K562 (cell line): Measurements from ENCODE around the gene AJAP1. TPM values are rescaled to one million over a fixed set of nuclear protein-coding genes. Genes with fewer than 3 reads are reported as not detected.

ENCODE experiments used
- ATAC-seq: fragments of 200-7000 bp; cut with Tn5 transposase; 3 replicates; pipeline ENCODE4 v1.9.1; 2020; ENCODE audit warnings: moderate library complexity
- BruUV-seq: library from RNA; stranded (reverse); fragments of 400-500 nt; replicated peaks from 2 replicates; lab custom pipeline; 2021; lab: Mats Ljungman, UMichigan
- CTCF ChIA-PET: fragments of 300-600 bp; formaldehyde crosslinking; extraction: SDS; loops from one replicate; lab custom pipeline; 2021; ENCODE audit warnings: low intra/inter-chr PET ratio; lab: Yijun Ruan, JAX
- POLR2A ChIA-PET: fragments of 300-600, 350-650 bp; sonication (Branson Sonifier 250); formaldehyde crosslinking; extraction: SDS; loops from one replicate; lab custom pipeline; 2021; ENCODE audit warnings: antibody characterized with exemption, inconsistent platforms; lab: Yijun Ruan, JAX
- DNase-seq, 4 experiments: peaks; one replicate each; pipeline versions ENCODE4 v3.0.0 to v3.0.0-alpha.2; 2011 to 2018; ENCODE audit warnings: low spot score in 3 of 4, mixed read lengths in 3 of 4; ENCODE audit errors: extremely low read depth in 1 of 4
- FAIRE-seq: peaks from 2 replicates; lab custom pipeline; 2011; peaks lifted over from hg19 to GRCh38; lab: Jason Lieb, UNC
- H2AFZ ChIP-seq: 2 replicates; pipeline ENCODE4 v1.6.0; 2011; ENCODE audit warnings: low read depth, low read length, control low read depth, inconsistent platforms
- H3K27ac ChIP-seq: fragments of 200-600 bp; 3 replicates; pipeline ENCODE4 v1.8.0; 2011; ENCODE audit warnings: low read depth, mild to moderate bottlenecking, control low read depth, inconsistent platforms, low read length, moderate library complexity, mixed read lengths; ENCODE audit errors: extremely low read depth
- H3K27me3 ChIP-seq, 2 experiments: fragments of 300-600 bp in 1 of 2; 2 replicates in 1 of 2; 3 replicates in 1 of 2; pipeline versions ENCODE4 v1.6.0 to v1.8.0; 2011; ENCODE audit warnings: inconsistent platforms in 2 of 2, low read length in 2 of 2, mild to moderate bottlenecking in 1 of 2, mixed read lengths in 1 of 2, moderate library complexity in 1 of 2; ENCODE audit not compliant: control insufficient read depth in 2 of 2, insufficient read depth in 2 of 2
- H3K36me3 ChIP-seq: fragments of 300-600 bp; 3 replicates; pipeline ENCODE4 v1.8.0; 2011; ENCODE audit warnings: mild to moderate bottlenecking, low read length, inconsistent platforms; ENCODE audit not compliant: control insufficient read depth, insufficient read depth
- H3K4me1 ChIP-seq, 2 experiments: fragments of 200-600 bp in 1 of 2; replicated peaks in 1 of 2; 2 replicates in 1 of 2; 3 replicates in 1 of 2; pipeline versions ENCODE4 v1.5.1 to v1.8.0; 2011; ENCODE audit warnings: inconsistent platforms in 2 of 2, low read length in 2 of 2, mild to moderate bottlenecking in 1 of 2, mixed read lengths in 1 of 2, moderate library complexity in 1 of 2; ENCODE audit not compliant: control insufficient read depth in 2 of 2, insufficient read depth in 2 of 2
- H3K4me2 ChIP-seq: 2 replicates; pipeline ENCODE4 v1.6.1; 2011; ENCODE audit warnings: low read length, control low read depth, inconsistent platforms, mixed read lengths; ENCODE audit not compliant: insufficient read depth
- H3K4me3 ChIP-seq: fragments of 200-600 bp; sonication (generic), shearing (Covaris generic); 2 replicates; pipeline ENCODE4 v1.5.1; 2016; ENCODE audit warnings: control low read depth, inconsistent platforms
- H3K79me2 ChIP-seq: fragments of 200-600 bp; 3 replicates; pipeline ENCODE4 v1.8.0; 2011; ENCODE audit warnings: low read length, inconsistent platforms; ENCODE audit not compliant: control insufficient read depth, insufficient read depth
- H3K9ac ChIP-seq, 2 experiments: 2 replicates each; pipeline versions ENCODE4 v1.6.0 to v1.6.1; 2011; ENCODE audit warnings: low read depth in 2 of 2, low read length in 2 of 2, control low read depth in 1 of 2, inconsistent platforms in 1 of 2, mild to moderate bottlenecking in 1 of 2, mixed read lengths in 1 of 2; ENCODE audit not compliant: insufficient read depth in 1 of 2
- H3K9me1 ChIP-seq: one replicate; pipeline ENCODE4 v1.6.0; 2011; ENCODE audit warnings: inconsistent platforms, mild to moderate bottlenecking, low read length, moderate library complexity; ENCODE audit not compliant: control insufficient read depth, insufficient read depth
- H3K9me3 ChIP-seq: replicated peaks from 2 replicates; pipeline ENCODE4 v1.5.1; 2011; ENCODE audit warnings: low read depth, low read length, inconsistent platforms; ENCODE audit not compliant: control insufficient read depth, insufficient read depth
- H4K20me1 ChIP-seq: replicated peaks from 2 replicates; pipeline ENCODE4 v1.6.1; 2011; ENCODE audit warnings: low read length, inconsistent platforms, mixed read lengths; ENCODE audit not compliant: control insufficient read depth, insufficient read depth
- CBX1 ChIP-seq: sonication (generic); IDR thresholded peaks from 2 replicates; pipeline ENCODE4 v1.6.1; 2016; ENCODE audit warnings: antibody characterized with exemption, low read depth, mild to moderate bottlenecking
- GATAD2B ChIP-seq: fragments of 450-650 bp; IDR thresholded peaks from 2 replicates; pipeline ENCODE4 v1.6.1; 2017; ENCODE audit warnings: mild to moderate bottlenecking, borderline replicate concordance
- HMGN3 ChIP-seq: IDR thresholded peaks from 2 replicates; pipeline ENCODE4 v1.6.1; 2011; ENCODE audit warnings: borderline replicate concordance, low read depth, mild to moderate bottlenecking, mixed read lengths, low read length; ENCODE audit not compliant: insufficient read length; ENCODE audit errors: extremely low read depth
- KDM5B ChIP-seq: fragments of 200-600 bp; sonication (generic); IDR thresholded peaks from 2 replicates; pipeline ENCODE4 v1.6.1; 2012; ENCODE audit warnings: low read depth, mild to moderate bottlenecking, moderate library complexity, low read length, control low read depth, inconsistent platforms; ENCODE audit not compliant: insufficient replicate concordance
- POU5F1 ChIP-seq: fragments of 150-350 bp; IDR thresholded peaks from 2 replicates; pipeline ENCODE4 v1.6.1; 2014; ENCODE audit warnings: borderline replicate concordance, low read length, low read depth, mild to moderate bottlenecking; ENCODE audit not compliant: partially characterized antibody
- SAP30 ChIP-seq: fragments of 200-600 bp; sonication (generic); IDR thresholded peaks from 2 replicates; pipeline ENCODE4 v1.6.1; 2012; ENCODE audit warnings: borderline replicate concordance, low read depth, mild to moderate bottlenecking, moderate library complexity, low read length, control low read depth, inconsistent platforms; ENCODE audit not compliant: insufficient read depth, poor library complexity, severe bottlenecking
- SP2 ChIP-seq: IDR thresholded peaks from 2 replicates; pipeline ENCODE4 v1.6.1; 2011; ENCODE audit warnings: mild to moderate bottlenecking, low read depth, low read length, moderate library complexity; ENCODE audit not compliant: poor library complexity, severe bottlenecking; ENCODE audit errors: extremely low read depth
- SREBF1 ChIP-seq: fragments of 150-350 bp; IDR thresholded peaks from 2 replicates; pipeline ENCODE4 v1.6.1; 2014; ENCODE audit warnings: antibody characterized with exemption, low read depth, low read length, borderline replicate concordance
- ZBTB5 ChIP-seq: fragments of 450-650 bp; IDR thresholded peaks from 2 replicates; pipeline ENCODE4 v1.6.1; 2017; ENCODE audit warnings: antibody characterized with exemption
- ZMIZ1 ChIP-seq, 2 experiments: fragments of 150-350 bp in 1 of 2; IDR thresholded peaks; 2 replicates each; pipeline ENCODE4 v1.6.1; 2012 to 2016; ENCODE audit warnings: low read depth in 2 of 2, low read length in 2 of 2, mild to moderate bottlenecking in 1 of 2, moderate library complexity in 1 of 2
- ZNF263 ChIP-seq: sonication (generic); formaldehyde crosslinking; IDR thresholded peaks from 2 replicates; pipeline ENCODE4 v1.8.0; 2022; ENCODE audit warnings: mild to moderate bottlenecking, missing genetic modification reagents, borderline replicate concordance
- WGBS: fragments of 100-300 bp; shearing (Covaris generic); methylation state at CpG from one replicate; pipeline ENCODE4 v1.1.6; 2016; ENCODE audit warnings: low coverage, mixed read lengths; ENCODE audit not compliant: insufficient coverage; ENCODE audit errors: missing lambda C conversion rate; 5-methylcytosine and 5-hydroxymethylcytosine counted together
- in situ Hi-C: fragments of 300-500 bp; cut with MboI; formaldehyde crosslinking; loops from 4 replicates; pipeline ENCODE4 v1.15.0; 2018; ENCODE audit warnings: inconsistent platforms, mixed read lengths
- intact Hi-C: fragments of 100-400 bp; cut with micrococcal nuclease; formaldehyde crosslinking; loops from 2 replicates; pipeline ENCODE4 v1.14.2; 2022
- polyA plus RNA-seq, 8 experiments: library from polyadenylated mRNA; depleted of rRNA in 4 of 8; stranded (reverse) in 5 of 8; unstranded in 3 of 8; fragments of >200 nt; fragmentation: Nextera tagmentation in 2 of 8; fragmentation: Illumina TruSeq in 1 of 8; extraction: Ambion mirVana in 2 of 8; extraction: Trizol in 1 of 8; gene quantifications; 2 replicates each; pipeline versions ENCODE4 v1.2.1 to v1.2.3, GENCODE V29; 2011 to 2014; ENCODE audit warnings: inconsistent platforms in 1 of 8, missing spikeins in 1 of 8
- total RNA-seq, 7 experiments: library from RNA; depleted of rRNA in 6 of 7; stranded (reverse); fragments of >200 nt in 6 of 7; fragmentation: Illumina TruSeq in 2 of 7; extraction: Trizol in 2 of 7; gene quantifications; 2 replicates each; pipeline versions ENCODE4 v1.2.1 to v1.2.3, GENCODE V29; 2011 to 2021; ENCODE audit warnings: low replicate concordance in 1 of 7

Gene AJAP1
- total and polyA plus RNA-seq, 9 of the 15 experiments (the other 6 are each of a cell fraction or from before 2014, with no cell fraction given): not detected

- TF ChIP-seq KDM5B: no peak
- no peak for TF ChIP-seq ZNF263 (CRISPR knock-in tag)
These were observed 14.6 kb downstream of the AJAP1 start (continued) for GRCh38 chr1:4668743-4669700.

GRCh38 chr1:4670265-4670664 lies 15.9 kb downstream of the AJAP1 start:
- in situ Hi-C loops: no loop called here
- H3K9me1 ChIP-seq: no peaks in the 10 kb centered on the region
- H3K9me3 ChIP-seq: no peaks in the 10 kb centered on the region
- no peaks in the 10 kb centered on the region for H3K79me2 ChIP-seq
- ChIA-PET POLR2A (interaction anchor here (0.9 kb wide), 1 partner anchor 61 kb away, joined by 3 read pairs; no protein-coding TSS in a partner anchor), CTCF (no interaction called here)
- DNase-seq: no peak
- intact Hi-C loops: no loop called here
- no TSS peak for BruUV-seq
- no peak for FAIRE-seq
- no peak overlapping the region for H3K4me2 ChIP-seq
- H3K4me1 ChIP-seq: no peaks in the 10 kb centered on the region
- no peak overlapping the region for H2AFZ ChIP-seq
- no peak for ATAC-seq
- no peak overlapping the region for H3K27ac ChIP-seq
- no peaks in the 10 kb centered on the region for H3K36me3 ChIP-seq
- no peak overlapping the region for H3K9ac ChIP-seq
- no peak overlapping the region for H3K4me3 ChIP-seq
- H4K20me1 ChIP-seq: no peaks in the 10 kb centered on the region; the same call in 1 of the 2 replicates
- H3K27me3 ChIP-seq: peaks cover 4 to 20% of the 10 kb centered on the region in 2 experiments; a peak in 3 of 5 replicates
- 0% methylated on average over 4 of the region's 4 CpGs for WGBS
- TF ChIP-seq SREBF1: no peak
- no peak for TF ChIP-seq HMGN3
- TF ChIP-seq CBX1: no peak
- TF ChIP-seq SAP30: no peak
- no peak for TF ChIP-seq ZBTB5
- no peak for TF ChIP-seq POU5F1
- no peak for TF ChIP-seq SP2
- no peak for TF ChIP-seq GATAD2B
- no peak for TF ChIP-seq ZMIZ1 (IDR thresholded peaks at IDR 0.05; ENCODE audit: low read depth in 2 of 2, low read length in 2 of 2)
